HEK293 (cell line): ENCODE data around the gene ANTXR2.
"Not testable (repeated sequence)": the region's sequence is repeated elsewhere in the genome, so short reads cannot be mapped to it uniquely, and the experiment has no call there.

Experiments
- CTCF ChIA-PET: fragments of 350-600 bp; formaldehyde crosslinking; extraction: SDS; loops from one replicate; lab custom pipeline; 2021; ENCODE audit warnings: antibody characterized with exemption; lab: Yijun Ruan, JAX
- POLR2A ChIA-PET: fragments of 300-600 bp; formaldehyde crosslinking; extraction: SDS; loops from one replicate; lab custom pipeline; 2020; ENCODE audit warnings: antibody characterized with exemption, inconsistent platforms; lab: Yijun Ruan, JAX
- H3K27ac ChIP-seq: fragments of 200-500 bp; sonication (Bioruptor generic); 2 replicates; pipeline ENCODE4 v1.5.1; 2014; ENCODE audit warnings: low read depth, low read length, control low read depth, inconsistent platforms; ENCODE audit errors: extremely low read depth
- H3K36me3 ChIP-seq, 2 experiments: fragments of 200-500 bp in 1 of 2; sonication (Bioruptor generic) in 1 of 2; 1 replicate in 1 of 2; 2 replicates in 1 of 2; pipeline ENCODE4 v1.5.1; 2014 to 2017; ENCODE audit warnings: inconsistent platforms in 2 of 2, low read length in 2 of 2; ENCODE audit not compliant: control insufficient read depth in 2 of 2, insufficient read depth in 1 of 2
- H3K4me1 ChIP-seq: fragments of 200-500 bp; sonication (Bioruptor generic); 2 replicates; pipeline ENCODE4 v1.5.1; 2014; ENCODE audit warnings: mild to moderate bottlenecking, low read length, inconsistent platforms; ENCODE audit not compliant: control insufficient read depth, insufficient read depth
- H3K4me3 ChIP-seq: 2 replicates; pipeline ENCODE4 v1.5.1; 2011; ENCODE audit warnings: low read depth, mild to moderate bottlenecking, control low read depth, low read length, moderate library complexity
- H3K9me3 ChIP-seq: fragments of 200-500 bp; sonication (Bioruptor generic); 2 replicates; pipeline ENCODE4 v1.5.1; 2014; ENCODE audit warnings: low read depth, low read length, inconsistent platforms; ENCODE audit not compliant: control insufficient read depth, insufficient read depth
- FEZF1 ChIP-seq: fragments of 450-650 bp; formaldehyde crosslinking; IDR thresholded peaks from 2 replicates; pipeline ENCODE4 v1.5.1; 2016; ENCODE audit warnings: missing biosample characterization, missing genetic modification characterization
- GFI1B ChIP-seq: fragments of 450-650 bp; formaldehyde crosslinking; IDR thresholded peaks from 2 replicates; pipeline ENCODE4 v1.5.1; 2016; ENCODE audit warnings: missing biosample characterization, missing genetic modification characterization
- GLI2 ChIP-seq: fragments of 450-650 bp; formaldehyde crosslinking; IDR thresholded peaks from 2 replicates; pipeline ENCODE4; 2017; ENCODE audit warnings: missing biosample characterization, missing genetic modification characterization, low read depth, borderline replicate concordance
- KLF1 ChIP-seq: fragments of 450-650 bp; formaldehyde crosslinking; IDR thresholded peaks from 2 replicates; pipeline ENCODE4 v1.5.1; 2016; ENCODE audit warnings: missing biosample characterization, missing genetic modification characterization
- KLF16 ChIP-seq: fragments of 450-650 bp; formaldehyde crosslinking; IDR thresholded peaks from 2 replicates; pipeline ENCODE4 v1.5.1; 2017; ENCODE audit warnings: missing biosample characterization, missing genetic modification characterization
- MYNN ChIP-seq: fragments of 450-650 bp; formaldehyde crosslinking; IDR thresholded peaks from 2 replicates; pipeline ENCODE4 v1.5.1; 2016; ENCODE audit warnings: missing biosample characterization, missing genetic modification characterization, borderline replicate concordance
- REPIN1 ChIP-seq: fragments of 450-650 bp; formaldehyde crosslinking; IDR thresholded peaks from 2 replicates; pipeline ENCODE4 v1.5.1; 2017; ENCODE audit warnings: missing biosample characterization, missing genetic modification characterization, low read depth
- SP2 ChIP-seq: fragments of 450-650 bp; formaldehyde crosslinking; IDR thresholded peaks from 2 replicates; pipeline ENCODE4 v1.5.1; 2016; ENCODE audit warnings: missing biosample characterization, missing genetic modification characterization
- ZBTB7A ChIP-seq: fragments of 450-650 bp; formaldehyde crosslinking; IDR thresholded peaks from 2 replicates; pipeline ENCODE4 v1.5.1; 2016; ENCODE audit warnings: low read depth, missing biosample characterization, missing genetic modification characterization
- ZNF10 ChIP-seq: fragments of 450-650 bp; formaldehyde crosslinking; IDR thresholded peaks from 2 replicates; pipeline ENCODE4 v1.5.1; 2017; ENCODE audit warnings: missing biosample characterization, missing genetic modification characterization
- ZNF140 ChIP-seq: fragments of 450-650 bp; formaldehyde crosslinking; IDR thresholded peaks from 2 replicates; pipeline ENCODE4 v1.5.1; 2016; ENCODE audit warnings: missing biosample characterization, missing genetic modification characterization
- ZNF157 ChIP-seq: fragments of 450-650 bp; formaldehyde crosslinking; IDR thresholded peaks from 2 replicates; pipeline ENCODE4 v1.5.1; 2016; ENCODE audit warnings: missing biosample characterization, missing genetic modification characterization
- ZNF211 ChIP-seq: fragments of 450-650 bp; formaldehyde crosslinking; IDR thresholded peaks from 2 replicates; pipeline ENCODE4 v1.5.1; 2016; ENCODE audit warnings: low read depth, missing biosample characterization, missing genetic modification characterization
- ZNF24 ChIP-seq: fragments of 450-650 bp; formaldehyde crosslinking; IDR thresholded peaks from 2 replicates; pipeline ENCODE4 v1.5.1; 2016; ENCODE audit warnings: missing biosample characterization, missing genetic modification characterization
- ZNF324 ChIP-seq: fragments of 450-650 bp; formaldehyde crosslinking; IDR thresholded peaks from 2 replicates; pipeline ENCODE4 v1.5.1; 2016; ENCODE audit warnings: missing biosample characterization, missing genetic modification characterization
- ZNF335 ChIP-seq: fragments of 450-650 bp; formaldehyde crosslinking; conservative IDR thresholded peaks from 2 replicates; pipeline ENCODE4 v1.5.1; 2016; ENCODE audit warnings: missing biosample characterization, missing genetic modification characterization
- ZNF423 ChIP-seq: fragments of 450-650 bp; formaldehyde crosslinking; IDR thresholded peaks from 2 replicates; pipeline ENCODE4 v1.5.1; 2016; ENCODE audit warnings: missing biosample characterization, missing genetic modification characterization
- ZNF501 ChIP-seq: fragments of 450-650 bp; formaldehyde crosslinking; IDR thresholded peaks from 2 replicates; pipeline ENCODE4 v1.5.1; 2016; ENCODE audit warnings: missing biosample characterization, missing genetic modification characterization
- ZNF555 ChIP-seq: fragments of 450-650 bp; formaldehyde crosslinking; conservative IDR thresholded peaks from 2 replicates; pipeline ENCODE4 v1.5.1; 2017; ENCODE audit warnings: missing biosample characterization, mild to moderate bottlenecking, missing genetic modification characterization, inconsistent platforms
- ZNF558 ChIP-seq: fragments of 450-650 bp; formaldehyde crosslinking; IDR thresholded peaks from 2 replicates; pipeline ENCODE4 v1.5.1; 2016; ENCODE audit warnings: missing biosample characterization, missing genetic modification characterization
- ZNF626 ChIP-seq: fragments of 450-650 bp; sonication (Bioruptor Pico); formaldehyde crosslinking; IDR thresholded peaks from 2 replicates; pipeline ENCODE4 v1.5.1; 2018; ENCODE audit warnings: missing biosample characterization, missing genetic modification characterization, inconsistent platforms
- ZNF654 ChIP-seq: fragments of 450-650 bp; formaldehyde crosslinking; IDR thresholded peaks from 2 replicates; pipeline ENCODE4 v1.5.1; 2016; ENCODE audit warnings: low read depth, missing biosample characterization, missing genetic modification characterization
- ZNF677 ChIP-seq: fragments of 450-650 bp; IDR thresholded peaks from 2 replicates; pipeline ENCODE4 v1.5.0; 2018; ENCODE audit warnings: missing biosample characterization, mild to moderate bottlenecking, missing genetic modification characterization, moderate library complexity
- ZNF768 ChIP-seq: fragments of 450-650 bp; formaldehyde crosslinking; IDR thresholded peaks from 2 replicates; pipeline ENCODE4 v1.5.1; 2018; ENCODE audit warnings: missing biosample characterization, mild to moderate bottlenecking, missing genetic modification characterization
- ZNF776 ChIP-seq: fragments of 450-650 bp; formaldehyde crosslinking; IDR thresholded peaks from 2 replicates; pipeline ENCODE4 v1.5.0; 2017; ENCODE audit warnings: missing biosample characterization, missing genetic modification characterization, borderline replicate concordance
- ZNF791 ChIP-seq: fragments of 450-650 bp; formaldehyde crosslinking; IDR thresholded peaks from 2 replicates; pipeline ENCODE4 v1.5.1; 2016; ENCODE audit warnings: missing biosample characterization, missing genetic modification characterization
- ZNF837 ChIP-seq: fragments of 450-650 bp; formaldehyde crosslinking; IDR thresholded peaks from 2 replicates; pipeline ENCODE4 v1.5.1; 2016; ENCODE audit warnings: missing biosample characterization, missing genetic modification characterization
- TF ChIP-seq, protein P1 (sequence below): fragments of 450-650 bp; formaldehyde crosslinking; IDR thresholded peaks from 2 replicates; pipeline ENCODE4; 2016; ENCODE audit warnings: missing biosample characterization, missing genetic modification characterization
- TF ChIP-seq, protein P2 (sequence below): fragments of 450-650 bp; formaldehyde crosslinking; IDR thresholded peaks from 2 replicates; pipeline ENCODE4 v1.5.1; 2017; ENCODE audit warnings: missing biosample characterization, mild to moderate bottlenecking, missing genetic modification characterization, moderate library complexity
- TF ChIP-seq, protein P3 (sequence below): fragments of 450-650 bp; formaldehyde crosslinking; IDR thresholded peaks from 2 replicates; pipeline ENCODE4 v1.5.1; 2017; ENCODE audit warnings: missing biosample characterization, missing genetic modification characterization
- TF ChIP-seq, protein P4 (sequence below): fragments of 450-650 bp; formaldehyde crosslinking; IDR thresholded peaks from 2 replicates; pipeline ENCODE4 v1.5.1; 2016; ENCODE audit warnings: missing biosample characterization, missing genetic modification characterization

Gene ANTXR2

GRCh38 chr4:79991601-79992000 is 81.4 kb downstream of the ANTXR2 start:
- no peaks in the 10 kb centered on the region for H3K36me3 ChIP-seq
- CTCF ChIA-PET: no interaction called here
- H3K4me1 ChIP-seq: no peaks in the 10 kb centered on the region
- TF ChIP-seq ZNF558 (tag by site-specific recombination): no peak
- no peak for TF ChIP-seq ZNF324 (tag by site-specific recombination)
- no peak for TF ChIP-seq ZNF24 (tag by site-specific recombination)
- TF ChIP-seq ZNF211: no peak
- no peak for TF ChIP-seq ZNF423
- no peak for TF ChIP-seq ZNF776 (tag by site-specific recombination)
- no peak for TF ChIP-seq ZNF10 (tag by site-specific recombination)
- TF ChIP-seq ZNF157 (tag by site-specific recombination): no peak
- TF ChIP-seq, protein P1, sequence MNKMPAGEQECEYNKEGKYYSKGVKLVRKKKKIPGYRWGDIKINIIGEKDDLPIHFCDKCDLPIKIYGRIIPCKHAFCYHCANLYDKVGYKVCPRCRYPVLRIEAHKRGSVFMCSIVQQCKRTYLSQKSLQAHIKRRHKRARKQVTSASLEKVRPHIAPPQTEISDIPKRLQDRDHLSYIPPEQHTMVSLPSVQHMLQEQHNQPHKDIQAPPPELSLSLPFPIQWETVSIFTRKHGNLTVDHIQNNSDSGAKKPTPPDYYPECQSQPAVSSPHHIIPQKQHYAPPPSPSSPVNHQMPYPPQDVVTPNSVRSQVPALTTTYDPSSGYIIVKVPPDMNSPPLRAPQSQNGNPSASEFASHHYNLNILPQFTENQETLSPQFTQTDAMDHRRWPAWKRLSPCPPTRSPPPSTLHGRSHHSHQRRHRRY (tag by site-specific recombination): no peak
- no peak for TF ChIP-seq ZNF791 (tag by site-specific recombination)
- no peak for TF ChIP-seq ZNF768 (tag by site-specific recombination)
- TF ChIP-seq ZNF335 (tag by site-specific recombination): no peak
- TF ChIP-seq ZNF140 (tag by site-specific recombination): no peak
- TF ChIP-seq, protein P2, sequence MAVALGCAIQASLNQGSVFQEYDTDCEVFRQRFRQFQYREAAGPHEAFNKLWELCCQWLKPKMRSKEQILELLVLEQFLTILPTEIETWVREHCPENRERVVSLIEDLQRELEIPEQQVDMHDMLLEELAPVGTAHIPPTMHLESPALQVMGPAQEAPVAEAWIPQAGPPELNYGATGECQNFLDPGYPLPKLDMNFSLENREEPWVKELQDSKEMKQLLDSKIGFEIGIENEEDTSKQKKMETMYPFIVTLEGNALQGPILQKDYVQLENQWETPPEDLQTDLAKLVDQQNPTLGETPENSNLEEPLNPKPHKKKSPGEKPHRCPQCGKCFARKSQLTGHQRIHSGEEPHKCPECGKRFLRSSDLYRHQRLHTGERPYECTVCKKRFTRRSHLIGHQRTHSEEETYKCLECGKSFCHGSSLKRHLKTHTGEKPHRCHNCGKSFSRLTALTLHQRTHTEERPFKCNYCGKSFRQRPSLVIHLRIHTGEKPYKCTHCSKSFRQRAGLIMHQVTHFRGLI (tag by site-specific recombination): no peak
- no peak for TF ChIP-seq SP2 (tag by site-specific recombination)
- TF ChIP-seq ZNF626 (tag by site-specific recombination): no peak
- TF ChIP-seq, all 188 proteins: peak for 0
- Histone ChIP-seq H3K4me3 (no peak overlapping the region), H3K27ac (no peak overlapping the region), H3K9me3 (no peaks in the 10 kb centered on the region)
- POLR2A ChIA-PET: no interaction called here

GRCh38 chr4:79991100-79991499 is 81.9 kb downstream of the ANTXR2 start:
- H3K9me3 ChIP-seq, H3K27ac ChIP-seq, H3K4me3 ChIP-seq, POLR2A ChIA-PET, H3K4me1 ChIP-seq, H3K36me3 ChIP-seq: not testable (repeated sequence)
- CTCF ChIA-PET: interaction anchor here (0.6 kb wide), 1 partner anchor 956 kb away, joined by 3 read pairs; no protein-coding TSS in a partner anchor

DNA sequence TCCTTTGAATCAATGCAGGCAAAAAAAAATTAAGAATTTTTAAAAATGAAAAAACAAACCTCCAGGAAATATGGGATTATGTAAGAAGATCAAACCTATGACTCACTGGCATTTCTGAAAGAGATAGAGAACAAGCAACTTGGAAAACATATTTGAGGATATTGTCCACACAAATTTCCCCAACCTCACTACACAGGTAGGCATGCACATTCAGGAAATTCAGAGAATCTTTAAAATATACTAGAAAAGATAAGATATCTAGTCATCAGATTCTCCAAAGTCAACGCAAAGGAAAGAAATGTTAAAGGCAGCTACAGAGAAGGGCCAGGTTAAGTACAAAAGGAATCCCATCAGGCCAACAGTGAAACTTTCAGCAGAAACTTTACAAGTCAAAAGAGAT is 85.6 kb downstream of the ANTXR2 start:
- ChIA-PET CTCF (no interaction called here), POLR2A (no interaction called here)
- TF ChIP-seq GLI2 (tag by site-specific recombination): no peak
- TF ChIP-seq FEZF1: no peak
- TF ChIP-seq MYNN (tag by site-specific recombination): no peak
- TF ChIP-seq ZBTB7A (tag by site-specific recombination): no peak
- no peak for TF ChIP-seq ZNF555 (tag by site-specific recombination)
- TF ChIP-seq ZNF654 (tag by site-specific recombination): no peak
- TF ChIP-seq, protein P3, sequence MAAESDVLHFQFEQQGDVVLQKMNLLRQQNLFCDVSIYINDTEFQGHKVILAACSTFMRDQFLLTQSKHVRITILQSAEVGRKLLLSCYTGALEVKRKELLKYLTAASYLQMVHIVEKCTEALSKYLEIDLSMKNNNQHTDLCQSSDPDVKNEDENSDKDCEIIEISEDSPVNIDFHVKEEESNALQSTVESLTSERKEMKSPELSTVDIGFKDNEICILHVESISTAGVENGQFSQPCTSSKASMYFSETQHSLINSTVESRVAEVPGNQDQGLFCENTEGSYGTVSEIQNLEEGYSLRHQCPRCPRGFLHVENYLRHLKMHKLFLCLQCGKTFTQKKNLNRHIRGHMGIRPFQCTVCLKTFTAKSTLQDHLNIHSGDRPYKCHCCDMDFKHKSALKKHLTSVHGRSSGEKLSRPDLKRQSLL (tag by site-specific recombination): no peak
- TF ChIP-seq, protein P4, sequence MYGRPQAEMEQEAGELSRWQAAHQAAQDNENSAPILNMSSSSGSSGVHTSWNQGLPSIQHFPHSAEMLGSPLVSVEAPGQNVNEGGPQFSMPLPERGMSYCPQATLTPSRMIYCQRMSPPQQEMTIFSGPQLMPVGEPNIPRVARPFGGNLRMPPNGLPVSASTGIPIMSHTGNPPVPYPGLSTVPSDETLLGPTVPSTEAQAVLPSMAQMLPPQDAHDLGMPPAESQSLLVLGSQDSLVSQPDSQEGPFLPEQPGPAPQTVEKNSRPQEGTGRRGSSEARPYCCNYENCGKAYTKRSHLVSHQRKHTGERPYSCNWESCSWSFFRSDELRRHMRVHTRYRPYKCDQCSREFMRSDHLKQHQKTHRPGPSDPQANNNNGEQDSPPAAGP: no peak
- no peak for TF ChIP-seq GFI1B (tag by site-specific recombination)
- no peak for TF ChIP-seq KLF1 (tag by site-specific recombination)
- no peak for TF ChIP-seq ZNF677 (tag by site-specific recombination)
- TF ChIP-seq REPIN1 (tag by site-specific recombination): no peak
- TF ChIP-seq ZNF837: no peak
- no peak for TF ChIP-seq ZNF558 (tag by site-specific recombination)
- no peak for TF ChIP-seq KLF16 (tag by site-specific recombination)
- no peak for TF ChIP-seq ZNF501 (tag by site-specific recombination)

More for the DNA sequence above, 85.6 kb downstream of the ANTXR2 start:
- Histone ChIP-seq H3K27ac (no peak overlapping the region), H3K4me3 (no peak overlapping the region), H3K36me3 (no peaks in the 10 kb centered on the region), H3K4me1 (no peaks in the 10 kb centered on the region), H3K9me3 (no peaks in the 10 kb centered on the region)
